NCI-H2171 treated with DMSO at 0.1 percent for 48 hours (cell line): ENCODE measurements around the gene P2RX1.
"Not testable (repeated sequence)": the region's sequence is repeated elsewhere in the genome, so short reads cannot be mapped to it uniquely, and the experiment has no call there.

Experiments
- DNase-seq: peaks from one replicate; lab custom pipeline; 2025; lab: John Stamatoyannopoulos, UW

The P2RX1 gene

GRCh38 chr17:3857261-3858105 is 58.8 kb downstream of the P2RX1 start:
- DNase-seq, result no peak

DNA sequence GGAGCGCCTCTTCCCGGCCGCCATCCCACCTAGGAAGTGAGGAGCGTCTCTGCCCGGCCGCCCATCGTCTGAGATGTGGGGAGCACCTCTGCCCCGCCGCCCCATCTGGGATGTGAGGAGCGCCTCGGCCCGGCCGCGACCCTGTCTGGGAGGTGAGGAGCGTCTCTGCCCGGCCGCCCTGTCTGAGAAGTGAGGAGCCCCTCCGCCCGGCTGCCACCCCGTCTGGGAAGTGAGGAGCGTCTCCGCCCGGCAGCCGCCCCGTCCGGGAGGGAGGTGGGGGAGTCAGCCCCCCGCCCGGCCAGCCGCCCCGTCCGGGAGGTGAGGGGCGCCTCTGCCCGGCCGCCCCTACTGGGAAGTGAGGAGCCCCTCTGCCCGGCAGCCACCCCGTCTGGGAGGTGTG is 62.1 kb downstream of the P2RX1 start:
- not testable (repeated sequence) for DNase-seq

GRCh38 chr17:3852561-3852960 is 63.7 kb downstream of the P2RX1 start:
- no peak for DNase-seq

GRCh38 chr17:3851461-3852100 is 64.7 kb downstream of the P2RX1 start:
- DNase-seq, result no peak

GRCh38 chr17:3848229-3848835 is 67.9 kb downstream of the P2RX1 start:
- DNase-seq, result no peak

GRCh38 chr17:3847165-3847670 is 69.0 kb downstream of the P2RX1 start:
- DNase-seq, result no peak
